Gastroesophageal sphincter (tissue), 4 donors: ENCODE data around the gene KRT85. TPM values are rescaled to one million over a fixed set of nuclear protein-coding genes. Genes with fewer than 3 reads are reported as not detected.

ENCODE experiments used
- ATAC-seq: fragments of 150-250 bp; one replicate; pipeline ENCODE4 v1.9.1; 2016; ENCODE audit warnings: mild to moderate bottlenecking, moderate library complexity
- H3K27ac ChIP-seq, 4 donors: fragments of 200-600 bp; sonication (generic) in 3 of 4; 1 replicate in 3 of 4; 2 replicates in 1 of 4; pipeline ENCODE4 v1.5.1; 2016 to 2019
- H3K27me3 ChIP-seq: fragments of 200-600 bp; sonication (generic); one replicate; pipeline ENCODE4 v1.5.1; 2019
- H3K36me3 ChIP-seq, 2 donors: fragments of 200-600 bp; sonication (generic); one replicate each; pipeline ENCODE4 v1.5.1; 2019; ENCODE audit warnings: control low read depth in 1 of 2
- H3K4me1 ChIP-seq, 3 donors: fragments of 200-600 bp; sonication (generic); 1 replicate in 2 of 3; 2 replicates in 1 of 3; pipeline ENCODE4 v1.5.1; 2016 to 2019; ENCODE audit warnings: control low read depth in 2 of 3
- H3K4me3 ChIP-seq, 2 donors: fragments of 200-600 bp; sonication (generic); one replicate each; pipeline ENCODE4 v1.5.1; 2019; ENCODE audit warnings: mild to moderate bottlenecking in 1 of 2, moderate library complexity in 1 of 2
- H3K9me3 ChIP-seq, 3 donors: fragments of 200-600 bp; sonication (generic); one replicate each; pipeline ENCODE4 v1.5.1; 2017 to 2019; ENCODE audit warnings: control low read depth in 2 of 3
- EP300 ChIP-seq: sonication (generic); formaldehyde crosslinking; IDR thresholded peaks from one replicate; pipeline ENCODE4 v1.6.1; 2017; ENCODE audit warnings: antibody characterized with exemption, mild to moderate bottlenecking
- POLR2A ChIP-seq, 2 donors: fragments of 450-650 bp; IDR thresholded peaks; one replicate each; pipeline ENCODE4 v1.6.1; 2017; ENCODE audit warnings: antibody characterized with exemption in 2 of 2, mild to moderate bottlenecking in 2 of 2, moderate library complexity in 1 of 2
- POLR2AphosphoS5 ChIP-seq: sonication (generic); formaldehyde crosslinking; IDR thresholded peaks from one replicate; pipeline ENCODE4 v1.6.1; 2017; ENCODE audit warnings: antibody characterized with exemption
- WGBS, 2 donors: methylation state at CpG; one replicate each; pipeline ENCODE4 v1.1.5; 2018; ENCODE audit warnings: low coverage in 1 of 2; 5-methylcytosine and 5-hydroxymethylcytosine counted together
- total RNA-seq, 4 donors: library from RNA; depleted of rRNA; stranded (reverse); fragments of >200 nt; gene quantifications; one replicate each; pipeline ENCODE4 v1.1.0, GENCODE V29; 2016
- TF ChIP-seq, protein P1 (sequence below), 4 experiments: fragments of 200-600 bp in 2 of 4; fragments of 450-650 bp in 2 of 4; sonication (generic) in 1 of 4; IDR thresholded peaks; one replicate each; pipeline ENCODE4 v1.5.1; 2017 to 2019; ENCODE audit warnings: antibody characterized with exemption in 4 of 4, mild to moderate bottlenecking in 2 of 4, moderate library complexity in 2 of 4

The KRT85 gene
- total RNA-seq, 4 donors from 2014 or later: not detected

DNA sequence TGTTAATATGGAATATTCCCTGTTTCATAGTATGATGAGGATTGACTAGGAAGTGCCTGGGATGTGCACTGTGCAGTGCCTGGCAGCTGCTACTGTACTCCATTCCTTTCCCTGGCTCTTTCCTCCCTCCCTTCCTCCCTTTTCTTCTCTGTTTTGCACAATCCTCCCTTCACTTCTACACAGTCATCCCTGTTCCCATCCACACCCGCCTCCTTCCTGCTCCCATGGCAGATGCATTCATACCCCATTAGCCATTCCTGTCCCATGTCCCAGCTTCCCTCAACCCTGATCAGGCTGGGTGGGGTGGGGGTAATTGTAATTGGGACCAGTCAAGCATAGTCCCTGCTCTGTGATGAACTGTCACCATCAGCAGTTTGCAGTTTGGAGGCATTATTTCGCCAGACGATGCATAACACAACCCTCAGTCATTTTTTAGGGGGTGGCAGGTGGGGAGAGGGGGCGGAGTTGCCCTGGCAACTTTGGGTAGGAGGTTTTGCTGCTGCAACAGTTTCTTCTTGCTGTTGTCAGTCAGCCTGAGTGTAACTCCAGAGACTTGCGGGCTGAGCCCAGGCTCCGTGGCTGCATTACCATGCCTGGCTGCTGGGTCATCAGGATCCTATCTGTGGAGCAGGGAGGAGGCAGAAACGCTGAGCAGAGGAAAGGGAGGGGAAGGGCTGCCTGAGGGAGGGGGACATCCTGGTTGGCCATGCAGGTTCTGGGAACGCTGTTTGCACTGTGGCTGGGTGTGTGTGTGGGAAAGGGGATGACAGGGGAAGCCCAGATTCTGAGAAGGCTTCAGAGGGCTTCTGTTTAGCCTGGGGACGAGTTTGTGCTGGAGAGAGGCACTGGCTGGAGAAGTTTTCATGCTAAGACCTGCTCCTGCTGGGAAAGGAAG is 22.3 kb upstream of the KRT85 start:
- WGBS, 2 donors: 39% methylated on average over 3 of the region's 9 CpGs; no CpG with 5 or more reads in 1 of the 2 donors
- H3K36me3 ChIP-seq: no peaks in the 10 kb centered on the region
- H3K4me3 ChIP-seq: no peak overlapping the region
- no peak for ATAC-seq
- H3K27ac ChIP-seq: no peak overlapping the region
- H3K9me3 ChIP-seq: no peaks in the 10 kb centered on the region
- TF ChIP-seq POLR2AphosphoS5 (no peak), POLR2A (IDR thresholded peaks at IDR 0.05) (no peak), EP300 (no peak)
- TF ChIP-seq, protein P1, sequence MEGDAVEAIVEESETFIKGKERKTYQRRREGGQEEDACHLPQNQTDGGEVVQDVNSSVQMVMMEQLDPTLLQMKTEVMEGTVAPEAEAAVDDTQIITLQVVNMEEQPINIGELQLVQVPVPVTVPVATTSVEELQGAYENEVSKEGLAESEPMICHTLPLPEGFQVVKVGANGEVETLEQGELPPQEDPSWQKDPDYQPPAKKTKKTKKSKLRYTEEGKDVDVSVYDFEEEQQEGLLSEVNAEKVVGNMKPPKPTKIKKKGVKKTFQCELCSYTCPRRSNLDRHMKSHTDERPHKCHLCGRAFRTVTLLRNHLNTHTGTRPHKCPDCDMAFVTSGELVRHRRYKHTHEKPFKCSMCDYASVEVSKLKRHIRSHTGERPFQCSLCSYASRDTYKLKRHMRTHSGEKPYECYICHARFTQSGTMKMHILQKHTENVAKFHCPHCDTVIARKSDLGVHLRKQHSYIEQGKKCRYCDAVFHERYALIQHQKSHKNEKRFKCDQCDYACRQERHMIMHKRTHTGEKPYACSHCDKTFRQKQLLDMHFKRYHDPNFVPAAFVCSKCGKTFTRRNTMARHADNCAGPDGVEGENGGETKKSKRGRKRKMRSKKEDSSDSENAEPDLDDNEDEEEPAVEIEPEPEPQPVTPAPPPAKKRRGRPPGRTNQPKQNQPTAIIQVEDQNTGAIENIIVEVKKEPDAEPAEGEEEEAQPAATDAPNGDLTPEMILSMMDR (IDR thresholded peaks at IDR 0.05): no peak
- peaks cover 0 to 9% (median 0%) of the 10 kb centered on the region in 3 donors for H3K4me1 ChIP-seq
- peaks cover 5% of the 10 kb centered on the region for H3K27me3 ChIP-seq

DNA sequence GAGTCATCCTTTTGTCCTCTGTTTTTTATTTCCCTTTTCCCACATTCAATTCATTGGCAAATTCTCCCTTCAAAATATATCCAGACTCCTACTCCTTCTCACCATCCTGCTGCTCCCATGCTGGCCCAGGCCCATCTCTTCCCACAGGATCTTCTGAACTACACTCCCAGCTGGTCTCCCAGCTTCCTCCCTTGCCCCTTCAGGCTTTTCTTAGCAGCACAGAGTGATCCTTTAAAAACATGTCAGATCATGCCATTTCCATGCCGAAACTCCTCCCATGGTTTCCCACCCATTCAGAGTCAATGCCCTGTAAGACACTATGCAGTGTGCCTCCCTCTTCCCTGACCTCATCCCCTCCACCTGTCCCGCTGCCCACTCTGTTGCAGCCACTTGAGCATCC is 20.6 kb upstream of the KRT85 start:
- no peaks in the 10 kb centered on the region for H3K36me3 ChIP-seq
- H3K4me3 ChIP-seq: no peak overlapping the region
- H3K27me3 ChIP-seq: peaks cover 5% of the 10 kb centered on the region
- no peaks in the 10 kb centered on the region for H3K9me3 ChIP-seq
- WGBS, 2 donors: 93 to 100% methylated on average over 1 to 2 of the region's 2 CpGs
- TF ChIP-seq POLR2AphosphoS5 (no peak), POLR2A (IDR thresholded peaks at IDR 0.05) (no peak), EP300 (no peak)
- TF ChIP-seq, protein P1 (IDR thresholded peaks at IDR 0.05): no peak
- no peak overlapping the region for H3K27ac ChIP-seq
- H3K4me1 ChIP-seq: peaks cover 0 to 9% (median 0%) of the 10 kb centered on the region in 3 donors
- no peak for ATAC-seq

DNA sequence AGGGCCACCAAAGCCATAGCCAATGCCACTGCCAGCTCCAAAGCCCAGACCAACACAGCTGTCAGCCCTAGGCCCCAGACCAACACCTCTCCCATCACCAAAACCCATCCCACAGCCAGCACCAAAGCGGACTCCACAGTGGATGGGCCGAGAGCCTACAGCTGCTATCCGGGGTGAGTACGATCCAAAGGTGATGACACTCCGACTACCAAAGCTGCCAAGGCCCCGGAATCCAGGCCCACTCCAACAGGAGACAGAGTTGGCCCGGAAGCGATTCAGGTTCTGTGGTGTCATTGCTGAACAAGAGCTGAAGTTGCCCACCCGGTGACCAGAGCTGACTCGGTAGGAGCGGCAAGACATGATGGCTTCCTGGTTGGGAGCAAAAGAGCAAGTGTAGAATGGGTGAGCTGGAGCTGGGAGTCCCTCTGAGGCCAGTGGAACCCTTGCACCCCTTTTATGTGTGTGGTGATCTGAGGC is 18.0 kb upstream of the KRT85 start, which contains the start of gene KRT84:
Gene KRT84, minus strand, starts transcription at position 427 of the 477 bp plus-strand sequence. Its CDS starts 67 bp downstream, at position 360.
- peaks cover 5% of the 10 kb centered on the region for H3K27me3 ChIP-seq
- H3K9me3 ChIP-seq: no peaks in the 10 kb centered on the region
- 80 to 97% methylated on average over 1 to 5 of the region's 11 CpGs for WGBS, 2 donors
- H3K36me3 ChIP-seq: no peaks in the 10 kb centered on the region
- no peaks in the 10 kb centered on the region for H3K4me1 ChIP-seq
- no peak within 1 kb of the TSS for H3K4me3 ChIP-seq
- ATAC-seq: no peak
- TF ChIP-seq EP300 (no peak), POLR2A (IDR thresholded peaks at IDR 0.05) (no peak)
- TF ChIP-seq, protein P1 (IDR thresholded peaks at IDR 0.05): no peak
- no peak within 1 kb of the TSS for H3K27ac ChIP-seq

DNA sequence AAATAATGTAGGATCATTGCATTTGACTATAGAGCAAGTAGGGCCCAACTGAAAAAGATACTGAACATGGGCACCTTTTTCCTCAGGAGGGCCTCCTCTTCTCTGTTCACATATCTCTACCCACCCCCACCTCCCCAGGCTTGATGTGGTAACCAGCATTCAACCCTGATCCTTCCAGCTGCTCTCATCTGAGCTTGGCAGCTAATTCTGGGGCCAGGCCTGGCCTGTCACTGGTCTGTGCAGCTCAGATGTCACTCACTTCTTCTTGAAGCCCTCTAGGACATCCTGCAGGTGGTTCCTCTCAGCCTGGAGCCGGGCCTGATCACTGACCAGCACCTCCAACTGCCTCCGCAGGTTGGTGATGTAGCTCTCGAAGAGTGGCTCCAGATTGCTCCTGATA is 16.1 kb upstream of the KRT85 start:
- no CpG with 5 or more reads among the region's 3 CpGs for WGBS, 2 donors
- no peak for TF ChIP-seq EP300
- TF ChIP-seq POLR2A (IDR thresholded peaks at IDR 0.05): no peak
- TF ChIP-seq, protein P1 (IDR thresholded peaks at IDR 0.05): no peak
- no peak for TF ChIP-seq POLR2AphosphoS5
- Histone ChIP-seq H3K36me3 (no peaks in the 10 kb centered on the region), H3K27me3 (peaks cover 12% of the 10 kb centered on the region), H3K4me3 (no peak overlapping the region), H3K27ac (no peak overlapping the region), H3K4me1 (no peaks in the 10 kb centered on the region), H3K9me3 (no peaks in the 10 kb centered on the region)
- ATAC-seq: no peak
